Dedifferentiated amniotic fluid mesenchymal stem cell (primary cell): Measurements from ENCODE around the gene ARL17A.
"Not testable (repeated sequence)": the region's sequence is repeated elsewhere in the genome, so short reads cannot be mapped to it uniquely, and the experiment has no call there.

Source experiments
- DNase-seq: peaks from one replicate; pipeline ENCODE4 v3.0.0-alpha.2; 2016; ENCODE audit errors: extremely low spot score

ARL17A gene

GRCh38 chr17:46548607-46549006 lies 30.9 kb downstream of the ARL17A start:
- DNase-seq = not testable (repeated sequence)

GRCh38 chr17:46534716-46535115 lies 44.8 kb downstream of the ARL17A start:
- not testable (repeated sequence) for DNase-seq

DNA sequence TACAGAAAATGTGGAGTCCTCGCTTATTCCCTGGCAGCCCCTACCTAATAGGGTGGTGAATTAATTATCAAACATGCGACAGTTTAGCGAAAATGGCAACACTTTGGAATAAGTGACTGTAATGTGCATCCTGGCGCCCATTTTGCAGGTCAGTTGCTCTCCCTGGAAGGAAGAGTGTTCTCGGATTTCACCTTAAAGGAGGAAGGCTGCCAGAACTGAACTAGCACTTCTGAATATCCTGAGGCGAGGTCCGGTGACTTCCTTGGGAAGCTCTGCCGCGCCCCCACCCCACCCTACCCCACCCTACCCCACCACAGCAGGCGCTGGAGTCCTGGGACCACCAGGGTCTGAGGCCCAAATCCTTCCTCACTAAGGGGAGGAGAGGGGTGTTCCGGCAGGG lies 67.3 kb downstream of the ARL17A start, which contains the start of gene LRRC37A2:
TSS of gene LRRC37A2 (plus strand) at position 301 of the 400 bp plus-strand sequence. CDS start 245 bp downstream, outside the sequence.
- DNase-seq = not testable (repeated sequence)

DNA sequence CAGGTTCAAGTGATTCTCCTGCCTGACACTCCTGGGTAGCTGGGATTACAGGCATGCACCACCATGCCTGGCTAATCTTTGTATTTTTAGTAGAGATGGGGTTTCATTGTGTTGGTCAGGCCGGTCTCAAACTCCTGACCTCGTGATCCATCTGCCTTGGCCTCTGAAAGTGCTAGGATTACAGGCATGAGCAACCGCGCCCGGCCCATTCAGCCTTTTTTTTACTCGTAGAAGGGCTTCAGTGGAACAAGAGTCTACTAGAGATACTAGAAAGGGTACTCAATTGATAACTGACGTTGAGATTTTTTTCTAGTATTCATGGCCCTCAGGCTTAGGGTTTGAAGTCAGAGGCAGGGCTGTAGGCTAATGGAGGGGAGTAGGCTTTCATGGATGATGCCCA lies 73.6 kb downstream of the ARL17A start:
- not testable (repeated sequence) for DNase-seq

DNA sequence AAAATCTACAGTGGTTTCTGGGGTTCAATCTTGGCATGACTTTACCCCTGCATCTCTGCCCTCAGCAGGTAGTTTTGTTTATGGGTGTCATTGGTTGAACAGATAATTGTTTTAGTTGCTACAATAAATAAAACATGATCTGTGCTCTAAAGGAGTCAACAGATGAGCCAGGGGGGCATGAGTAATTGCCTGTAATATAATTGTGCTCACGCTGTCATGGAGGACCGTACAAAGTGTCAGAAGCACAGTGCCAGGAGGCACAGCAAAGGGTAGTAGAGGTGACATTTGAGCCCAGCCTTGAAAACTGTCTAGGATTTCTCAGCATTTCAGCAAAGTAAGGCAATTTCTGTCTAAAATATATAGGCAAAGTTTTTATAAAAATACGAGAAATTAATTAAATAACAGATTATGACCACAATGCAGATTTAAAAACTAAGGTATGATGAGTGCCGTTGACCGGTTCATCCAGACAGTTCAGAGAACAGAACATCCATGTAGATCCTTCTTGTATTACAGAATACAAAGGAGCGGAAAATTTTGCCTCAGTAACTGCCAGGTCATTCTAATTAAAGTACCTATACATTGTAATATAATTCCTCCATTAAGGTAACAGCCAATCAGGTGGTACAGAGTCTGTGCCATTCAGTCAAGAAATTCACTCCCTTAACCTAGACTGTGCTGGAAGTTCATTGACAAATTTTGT lies 79.9 kb downstream of the ARL17A start:
- DNase-seq = not testable (repeated sequence)

DNA sequence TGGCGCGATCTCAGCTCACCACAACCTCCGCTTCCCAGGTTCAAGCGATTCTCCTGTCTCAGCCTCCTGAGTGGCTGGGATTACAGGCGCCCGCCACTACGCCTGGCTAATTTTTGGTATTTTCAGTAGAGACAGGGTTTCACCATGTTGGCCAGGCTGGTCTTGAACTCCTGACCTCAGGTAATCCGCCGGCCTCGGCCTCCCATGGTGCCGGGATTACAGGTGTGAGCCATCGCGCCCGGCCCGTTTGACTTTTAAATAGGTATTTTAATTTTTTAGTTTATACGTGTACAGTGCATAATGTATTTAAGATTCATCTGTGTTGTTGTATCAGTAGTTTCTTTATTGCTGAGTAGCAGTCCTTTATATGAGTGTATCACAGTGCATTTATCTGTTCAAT lies 87.5 kb downstream of the ARL17A start:
- not testable (repeated sequence) for DNase-seq

GRCh38 chr17:46481310-46481709 lies 98.2 kb downstream of the ARL17A start:
- DNase-seq = not testable (repeated sequence)

- not testable (repeated sequence) for DNase-seq
Observed at GRCh38 chr17:46478823-46479222, 100.7 kb downstream of the ARL17A start.

- not testable (repeated sequence) for DNase-seq
Observed at GRCh38 chr17:46475583-46475982, 103.9 kb downstream of the ARL17A start.

- DNase-seq = not testable (repeated sequence)
Observed at GRCh38 chr17:46474489-46474888, 105.0 kb downstream of the ARL17A start.

GRCh38 chr17:46467618-46468017 lies 111.9 kb downstream of the ARL17A start:
- not testable (repeated sequence) for DNase-seq
